OCI-LY7 (cell line): ENCODE measurements around the gene ZNF638.

Source experiments
- EZH2phosphoT487 ChIP-seq: fragments of 200-600 bp; sonication (generic); IDR thresholded peaks from 2 replicates; pipeline ENCODE4 v1.6.1; 2018; ENCODE audit warnings: low read depth, borderline replicate concordance, mild to moderate bottlenecking, mixed run types, antibody characterized with exemption, low read length, moderate library complexity, mixed read lengths
- TF ChIP-seq, protein P1 (sequence below): fragments of 200-600 bp; sonication (generic); conservative IDR thresholded peaks from 2 replicates; pipeline ENCODE4 v1.5.1; 2014; ENCODE audit warnings: mild to moderate bottlenecking, antibody characterized with exemption, low read length, moderate library complexity, mixed read lengths

DNA sequence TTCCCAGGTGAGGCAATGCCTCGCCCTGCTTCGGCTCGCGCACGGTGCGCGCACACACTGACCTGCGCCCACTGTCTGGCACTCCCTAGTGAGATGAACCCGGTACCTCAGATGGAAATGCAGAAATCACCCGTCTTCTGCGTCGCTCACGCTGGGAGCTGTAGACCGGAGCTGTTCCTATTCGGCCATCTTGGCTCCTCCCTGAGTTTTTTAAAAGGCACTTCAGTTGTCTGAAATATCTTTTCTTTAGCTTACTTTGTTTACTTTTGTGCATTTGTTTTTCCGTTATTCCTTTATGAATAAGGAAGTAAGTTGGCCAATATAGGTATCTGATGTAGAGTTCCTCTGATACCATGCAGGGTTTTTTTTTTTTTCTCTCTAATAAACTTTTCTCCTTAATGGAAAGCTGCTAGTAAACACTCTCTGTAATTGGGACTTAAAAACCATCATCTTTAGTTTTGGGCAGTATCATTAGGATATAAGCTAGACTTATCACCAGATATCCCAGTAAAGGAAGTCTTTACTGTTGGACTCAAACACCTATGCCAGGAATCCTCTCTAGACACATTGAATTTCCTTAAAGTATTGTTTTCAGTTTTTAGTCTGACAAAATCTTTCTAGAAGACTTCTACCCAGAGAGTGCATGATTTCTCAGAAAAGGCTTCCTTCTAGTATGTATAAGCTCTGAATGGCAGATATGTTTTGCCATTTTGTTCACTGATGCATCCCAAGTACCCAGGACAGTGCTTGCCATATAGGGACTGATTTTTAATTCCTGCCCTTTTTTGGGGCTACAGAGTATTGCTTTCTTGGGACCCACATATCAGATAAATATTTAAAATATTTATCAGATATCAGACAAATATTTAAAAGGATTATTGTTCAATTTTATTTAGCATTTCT is 86.0 kb downstream of the ZNF638 start:
- TF ChIP-seq, protein P1, sequence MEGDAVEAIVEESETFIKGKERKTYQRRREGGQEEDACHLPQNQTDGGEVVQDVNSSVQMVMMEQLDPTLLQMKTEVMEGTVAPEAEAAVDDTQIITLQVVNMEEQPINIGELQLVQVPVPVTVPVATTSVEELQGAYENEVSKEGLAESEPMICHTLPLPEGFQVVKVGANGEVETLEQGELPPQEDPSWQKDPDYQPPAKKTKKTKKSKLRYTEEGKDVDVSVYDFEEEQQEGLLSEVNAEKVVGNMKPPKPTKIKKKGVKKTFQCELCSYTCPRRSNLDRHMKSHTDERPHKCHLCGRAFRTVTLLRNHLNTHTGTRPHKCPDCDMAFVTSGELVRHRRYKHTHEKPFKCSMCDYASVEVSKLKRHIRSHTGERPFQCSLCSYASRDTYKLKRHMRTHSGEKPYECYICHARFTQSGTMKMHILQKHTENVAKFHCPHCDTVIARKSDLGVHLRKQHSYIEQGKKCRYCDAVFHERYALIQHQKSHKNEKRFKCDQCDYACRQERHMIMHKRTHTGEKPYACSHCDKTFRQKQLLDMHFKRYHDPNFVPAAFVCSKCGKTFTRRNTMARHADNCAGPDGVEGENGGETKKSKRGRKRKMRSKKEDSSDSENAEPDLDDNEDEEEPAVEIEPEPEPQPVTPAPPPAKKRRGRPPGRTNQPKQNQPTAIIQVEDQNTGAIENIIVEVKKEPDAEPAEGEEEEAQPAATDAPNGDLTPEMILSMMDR = no peak
- no peak for TF ChIP-seq EZH2phosphoT487
